ENCODE measurements around the gene DOP1A. TPM values are rescaled to one million over a fixed set of nuclear protein-coding genes. Genes with fewer than 3 reads are reported as not detected.

Gene DOP1A
- total RNA-seq, 1 donor from 2014 or later = 61.9 TPM

GRCh38 chr6:83132121-83132520, 64.7 kb downstream of the DOP1A start:
- H3K4me1 ChIP-seq = no peaks in the 10 kb centered on the region
- H3K9ac ChIP-seq = no peak overlapping the region
- H3F3A ChIP-seq (ENCODE audit: low read depth) = no peaks in the 10 kb centered on the region
- no peak overlapping the region for H3K27ac ChIP-seq
- H3K36me3 ChIP-seq = peaks cover 13% of the 10 kb centered on the region
- H4K20me1 ChIP-seq (ENCODE audit: low read depth) = no peaks in the 10 kb centered on the region
- no peak overlapping the region for H3K4me3 ChIP-seq
- no peaks in the 10 kb centered on the region for H3K9me3 Mint-ChIP-seq
- no peaks in the 10 kb centered on the region for H3K79me2 ChIP-seq (ENCODE audit: low read depth)
- DNase-seq (ENCODE audit: low spot score) = no peak
- H3K27me3 Mint-ChIP-seq (ENCODE audit: insufficient read depth, low read depth) = no peaks in the 10 kb centered on the region
- no peaks in the 10 kb centered on the region for H3K4me1 Mint-ChIP-seq
- no peaks in the 10 kb centered on the region for H3K27me3 ChIP-seq
- H3K36me3 Mint-ChIP-seq = peaks cover 6% of the 10 kb centered on the region
- H3K4me2 ChIP-seq = no peak overlapping the region
- H3K27ac Mint-ChIP-seq = no peak overlapping the region
- no peak overlapping the region for H3K4me3 Mint-ChIP-seq
- TF ChIP-seq EZH2 (IDR thresholded peaks at IDR 0.05) = no peak
- no peak for TF ChIP-seq EZH2phosphoT487 (IDR thresholded peaks at IDR 0.05)
- no peak for TF ChIP-seq CTCF (IDR thresholded peaks at IDR 0.05)
- no peak overlapping the region for H2AFZ ChIP-seq (replicated peaks)
- no peaks in the 10 kb centered on the region for H3K9me3 ChIP-seq (ENCODE audit: low read depth)

- no peaks in the 10 kb centered on the region for H3K27me3 ChIP-seq
- Mint-ChIP-seq H3K9me3 (no peaks in the 10 kb centered on the region), H3K27me3 (ENCODE audit: insufficient read depth, low read depth) (no peaks in the 10 kb centered on the region), H3K27ac (no peak overlapping the region), H3K36me3 (peaks cover 14% of the 10 kb centered on the region), H3K4me1 (no peaks in the 10 kb centered on the region), H3K4me3 (no peak overlapping the region)
- no peak overlapping the region for H3K4me2 ChIP-seq
- no peaks in the 10 kb centered on the region for H4K20me1 ChIP-seq (ENCODE audit: low read depth)
- no peaks in the 10 kb centered on the region for H3K79me2 ChIP-seq (ENCODE audit: low read depth)
- peaks cover 5% of the 10 kb centered on the region for H3K36me3 ChIP-seq
- H3K9ac ChIP-seq = no peak overlapping the region
- H3K4me3 ChIP-seq = no peak overlapping the region
- no peak overlapping the region for H2AFZ ChIP-seq (replicated peaks)
- no peak for DNase-seq (ENCODE audit: low spot score)
- H3K9me3 ChIP-seq (ENCODE audit: low read depth) = no peaks in the 10 kb centered on the region
- no peak for TF ChIP-seq CTCF (IDR thresholded peaks at IDR 0.05)
- TF ChIP-seq EZH2phosphoT487 (IDR thresholded peaks at IDR 0.05) = no peak
- no peak for TF ChIP-seq EZH2 (IDR thresholded peaks at IDR 0.05)
- H3K27ac ChIP-seq = no peak overlapping the region
- H3K4me1 ChIP-seq = no peaks in the 10 kb centered on the region
- no peaks in the 10 kb centered on the region for H3F3A ChIP-seq (ENCODE audit: low read depth)
Observed at GRCh38 chr6:83138118-83138722, 70.7 kb downstream of the DOP1A start.

GRCh38 chr6:83138758-83139157, 71.3 kb downstream of the DOP1A start:
- no peaks in the 10 kb centered on the region for H3K4me1 ChIP-seq
- H3F3A ChIP-seq (ENCODE audit: low read depth) = peaks cover under 1% of the 10 kb centered on the region
- no peak overlapping the region for H3K4me3 Mint-ChIP-seq
- H3K27me3 ChIP-seq = no peaks in the 10 kb centered on the region
- no peaks in the 10 kb centered on the region for H3K4me1 Mint-ChIP-seq
- H2AFZ ChIP-seq (replicated peaks) = no peak overlapping the region
- no peaks in the 10 kb centered on the region for H3K79me2 ChIP-seq (ENCODE audit: low read depth)
- H3K4me3 ChIP-seq = no peak overlapping the region
- no peak for TF ChIP-seq EZH2phosphoT487 (IDR thresholded peaks at IDR 0.05)
- TF ChIP-seq CTCF (IDR thresholded peaks at IDR 0.05) = no peak
- TF ChIP-seq EZH2 (IDR thresholded peaks at IDR 0.05) = no peak
- no peaks in the 10 kb centered on the region for H3K27me3 Mint-ChIP-seq (ENCODE audit: insufficient read depth, low read depth)
- H3K9me3 Mint-ChIP-seq = no peaks in the 10 kb centered on the region
- H3K27ac ChIP-seq = no peak overlapping the region
- peaks cover 6% of the 10 kb centered on the region for H3K36me3 ChIP-seq
- no peaks in the 10 kb centered on the region for H3K9me3 ChIP-seq (ENCODE audit: low read depth)
- H4K20me1 ChIP-seq (ENCODE audit: low read depth) = no peaks in the 10 kb centered on the region
- no peak overlapping the region for H3K9ac ChIP-seq
- DNase-seq (ENCODE audit: low spot score) = no peak
- H3K36me3 Mint-ChIP-seq = peaks cover 19% of the 10 kb centered on the region
- H3K27ac Mint-ChIP-seq = no peak overlapping the region
- no peak overlapping the region for H3K4me2 ChIP-seq
